ENCODE measurements around the gene GHRL.

- TF ChIP-seq POLR2AphosphoS5 (IDR thresholded peaks at IDR 0.05) (no peak), CTCF (IDR thresholded peaks at IDR 0.05) (no peak)
Observed at GRCh38 chr3:10265833-10266232, 26.9 kb downstream of the GHRL start.

Measured in sigmoid colon (tissue), 4 donors.